Heart right ventricle (tissue), 16 donors: ENCODE measurements around the gene CKS2. TPM values are rescaled to one million over a fixed set of nuclear protein-coding genes. Genes with fewer than 3 reads are reported as not detected.

ENCODE experiments used
- ATAC-seq, 8 donors: fragments of 200-7000 bp; cut with Tn5 transposase; one replicate each; pipeline ENCODE4 v1.9.1; 2020; ENCODE audit warnings: mild to moderate bottlenecking in 8 of 8, moderate library complexity in 8 of 8, moderate number of reproducible peaks in 1 of 8
- DNase-seq, 2 donors: peaks; one replicate each; pipeline ENCODE4 v3.0.0-alpha.2; 2020
- H3K27ac ChIP-seq, 10 donors: fragments of 200-600 bp; sonication (generic) in 2 of 10; one replicate each; pipeline versions ENCODE4 v1.5.0 to v1.8.0; 2020 to 2022; ENCODE audit warnings: mild to moderate bottlenecking in 3 of 10
- H3K27me3 ChIP-seq, 7 donors: fragments of 200-600 bp; one replicate each; pipeline ENCODE4 v1.8.0; 2021 to 2022; ENCODE audit warnings: mild to moderate bottlenecking in 2 of 7
- H3K36me3 ChIP-seq, 9 donors: fragments of 200-600 bp; sonication (generic) in 1 of 9; one replicate each; pipeline versions ENCODE4 v1.5.0 to v1.8.0; 2020 to 2022; ENCODE audit warnings: mild to moderate bottlenecking in 2 of 9
- H3K4me1 ChIP-seq, 9 donors: fragments of 200-600 bp; sonication (generic) in 1 of 9; one replicate each; pipeline versions ENCODE4 v1.5.0 to v1.8.0; 2020 to 2022; ENCODE audit warnings: mild to moderate bottlenecking in 4 of 9
- H3K4me3 ChIP-seq, 10 donors: fragments of 200-600 bp; sonication (generic) in 2 of 10; one replicate each; pipeline versions ENCODE4 v1.5.0 to v1.8.0; 2020 to 2022; ENCODE audit warnings: mild to moderate bottlenecking in 7 of 10, moderate library complexity in 2 of 10
- H3K9me3 ChIP-seq, 11 donors: fragments of 200-600 bp in 10 of 11; sonication (generic) in 2 of 11; one replicate each; pipeline versions ENCODE4 v1.5.0 to v1.8.0; 2013 to 2022; ENCODE audit warnings: mild to moderate bottlenecking in 2 of 11, control low read depth in 1 of 11, moderate library complexity in 1 of 11
- CTCF ChIP-seq, 9 donors: fragments of 200-600 bp; sonication (generic) in 2 of 9; IDR thresholded peaks; one replicate each; pipeline versions ENCODE4 v1.5.0 to v1.8.0; 2021 to 2022; ENCODE audit warnings: antibody characterized with exemption in 9 of 9, mild to moderate bottlenecking in 5 of 9, moderate library complexity in 1 of 9
- WGBS, 2 donors: extraction: QIAGEN DNeasy Blood & Tissue Kit; methylation state at CpG; one replicate each; pipeline ENCODE4 v1.1.7; 2013; ENCODE audit warnings: inconsistent platforms in 1 of 2; 5-methylcytosine and 5-hydroxymethylcytosine counted together
- intact Hi-C, 10 donors: fragments of 100-400 bp; cut with DNase I; formaldehyde crosslinking; loops; one replicate each; pipeline versions ENCODE4 v1.11.1 to v1.14.2; 2022
- polyA plus RNA-seq, 2 donors: library from polyadenylated mRNA; stranded (reverse); fragments of 200-250 nt; gene quantifications; one replicate each; pipeline ENCODE4 v1.2.3, GENCODE V29; 2013
- total RNA-seq, 10 donors: library from RNA; stranded (reverse); fragmentation: NEBNext Ultra II Directional in 3 of 10; extraction: Animal tissue kit (Norgen Biotek cat#: 25700) in 3 of 10; gene quantifications; one replicate each; pipeline versions ENCODE4 v1.2.1 to v1.2.4, GENCODE V29; 2021 to 2023
- donor health status: Arrhythmogenic right ventricular cardiomyopathy.
- donor health status: ischemic (EF 13 %, LVEDD 7.1; RV severe dilation, severe dysfunction).
- donor health status: healthy with polysubstance abuse.
- donor health status: DM: no; HTN: yes; CAD: no.
- donor health status: DM: no; HTN: no; CAD: no.
- donor health status: ischemic (EF 25% LVEDD 6.9; RV normal size, moderate dysfunction).
- donor health status: ischemic (EF 25% LVEDD 5.7; RV mildly dilated, moderate dysfunction).
- donor health status: healthy.
- donor health status: DM: yes; HTN: yes; CAD: no.
- donor health status: Ischemic cardiomyopathy.
- donor health status: ischemic (EF 35%, LVEDD 5.7; RV mildly dilated, moderate dysfunction).
- donor health status: nonischemic (EF 11% LVEDD 7.7; RV severe dilation, severe dysfunction).
- donor health status: DM: yes; HTN: yes; CAD: no.
- donor health status: PGD.
- donor health status: ischemic (EF 29% LVEDD 5.4; RV normal size, mild dysfunction).
- donor health status: nonischemic (EF 23%, LVEDD 6.1; RV moderate dilation, normal function).

The CKS2 gene
- total and polyA plus RNA-seq, 12 donors = 1.5 to 24.3 (median 7.5) TPM

GRCh38 chr9:89345476-89345875 lies 34.5 kb downstream of the CKS2 start:
- H3K36me3 ChIP-seq = peaks cover 0 to 100% (median 82%) of the 10 kb centered on the region in 9 donors
- no peak overlapping the region for H3K4me3 ChIP-seq
- no peaks in the 10 kb centered on the region for H3K9me3 ChIP-seq
- no peak overlapping the region for H3K27ac ChIP-seq
- ATAC-seq = no peak
- WGBS, 2 donors = 96 to 98% methylated on average over 5 of the region's 5 CpGs
- H3K4me1 ChIP-seq = no peaks in the 10 kb centered on the region
- intact Hi-C loops = no loop called here
- TF ChIP-seq CTCF (IDR thresholded peaks at IDR 0.05) = no peak
- no peak for DNase-seq
- no peaks in the 10 kb centered on the region for H3K27me3 ChIP-seq

- no peak for TF ChIP-seq CTCF (IDR thresholded peaks at IDR 0.05)
- H3K36me3 ChIP-seq = peaks cover 0 to 100% (median 82%) of the 10 kb centered on the region in 9 donors
- DNase-seq = no peak
- H3K4me1 ChIP-seq = peaks cover 0 to 8% (median 3%) of the 10 kb centered on the region in 9 donors
- intact Hi-C loops = no loop called here
- no peak overlapping the region for H3K27ac ChIP-seq
- H3K27me3 ChIP-seq = no peaks in the 10 kb centered on the region
- no peaks in the 10 kb centered on the region for H3K9me3 ChIP-seq
- ATAC-seq = no peak
- WGBS, 2 donors = 80 to 82% methylated on average over 9 of the region's 9 CpGs
- H3K4me3 ChIP-seq = no peak overlapping the region
Observed at GRCh38 chr9:89346696-89347095, 35.7 kb downstream of the CKS2 start.

GRCh38 chr9:89347651-89348050 lies 36.7 kb downstream of the CKS2 start:
- peaks cover 0 to 100% (median 83%) of the 10 kb centered on the region in 9 donors for H3K36me3 ChIP-seq
- H3K9me3 ChIP-seq = no peaks in the 10 kb centered on the region
- 93 to 98% methylated on average over 5 of the region's 5 CpGs for WGBS, 2 donors

GRCh38 chr9:89349607-89350006 lies 38.6 kb downstream of the CKS2 start:
- no peak for TF ChIP-seq CTCF (IDR thresholded peaks at IDR 0.05)
- Histone ChIP-seq H3K4me1 (peaks cover 0 to 30% (median 21%) of the 10 kb centered on the region in 9 donors), H3K27ac (no peak overlapping the region), H3K9me3 (no peaks in the 10 kb centered on the region), H3K36me3 (peaks cover 0 to 100% (median 81%) of the 10 kb centered on the region in 9 donors), H3K27me3 (no peaks in the 10 kb centered on the region), H3K4me3 (no peak overlapping the region)
- DNase-seq = no peak
- ATAC-seq = no peak
- WGBS, 2 donors = 93 to 99% methylated on average over 6 of the region's 6 CpGs
- intact Hi-C loops = loop anchor here in 1 of 10 donors (10.0 kb wide), 1 partner anchor 195 kb away; no protein-coding TSS in a partner anchor

More at GRCh38 chr9:89347651-89348050, 36.7 kb downstream of the CKS2 start:
- H3K27me3 ChIP-seq = no peaks in the 10 kb centered on the region
- ATAC-seq (no peak), DNase-seq (no peak)
- intact Hi-C loops = no loop called here
- TF ChIP-seq CTCF (IDR thresholded peaks at IDR 0.05) = no peak
- H3K4me1 ChIP-seq = peaks cover 0 to 18% (median 11%) of the 10 kb centered on the region in 9 donors
- no peak overlapping the region for H3K27ac ChIP-seq
- no peak overlapping the region for H3K4me3 ChIP-seq
